SK-N-MC (cell line): Measurements from ENCODE around the gene SECISBP2.
"Not testable (repeated sequence)": the region's sequence is repeated elsewhere in the genome, so short reads cannot be mapped to it uniquely, and the experiment has no call there.

Experiments
- DNase-seq: peaks from one replicate; pipeline ENCODE4 v3.0.0-alpha.2; 2011; ENCODE audit warnings: low read depth, low spot score
- H3K27ac ChIP-seq: fragments of 200-600 bp; sonication (generic); 2 replicates; pipeline ENCODE4 v1.5.1; 2016; ENCODE audit warnings: mixed run types
- H3K36me3 ChIP-seq: fragments of 200-600 bp; sonication (generic); 2 replicates; pipeline ENCODE4 v1.6.1; 2017; ENCODE audit warnings: antibody characterized with exemption, low read length, mixed read lengths; ENCODE audit not compliant: insufficient read depth
- H3K4me3 ChIP-seq: fragments of 200-600 bp; sonication (generic); 2 replicates; pipeline ENCODE4 v1.5.1; 2016
- H3K9ac ChIP-seq: fragments of 200-600 bp; sonication (generic); 2 replicates; pipeline ENCODE4 v1.8.0; 2017; ENCODE audit warnings: mixed run types, mixed read lengths; ENCODE audit not compliant: insufficient read length
- H3K9me3 ChIP-seq: fragments of 200-600 bp; sonication (generic); 2 replicates; pipeline ENCODE4 v1.6.1; 2017; ENCODE audit warnings: low read depth, mild to moderate bottlenecking, antibody characterized with exemption, low read length, moderate library complexity, mixed read lengths
- EZH2 ChIP-seq: fragments of 200-600 bp; sonication (generic); IDR thresholded peaks from one replicate; pipeline ENCODE4 v1.6.1; 2017; ENCODE audit warnings: antibody characterized with exemption
- FOXP2 ChIP-seq: optimal IDR thresholded peaks from 2 replicates; pipeline ENCODE3; 2011; ENCODE audit warnings: mild to moderate bottlenecking, moderate library complexity; ENCODE audit not compliant: insufficient read depth; ENCODE audit errors: extremely low read length, control extremely low read depth
- POLR2AphosphoS5 ChIP-seq: IDR thresholded peaks from 2 replicates; pipeline ENCODE4 v1.6.1; 2012; ENCODE audit warnings: mild to moderate bottlenecking, low read depth, low read length, borderline replicate concordance

The SECISBP2 gene

GRCh38 chr9:89329917-89330316 lies 11.6 kb downstream of the SECISBP2 start:
- no peak overlapping the region for H3K4me3 ChIP-seq
- no peak for DNase-seq
- peaks cover 84% of the 10 kb centered on the region for H3K36me3 ChIP-seq
- no peak for TF ChIP-seq FOXP2
- TF ChIP-seq POLR2AphosphoS5: no peak
- no peak for TF ChIP-seq EZH2
- no peak overlapping the region for H3K27ac ChIP-seq
- no peak overlapping the region for H3K9ac ChIP-seq
- no peaks in the 10 kb centered on the region for H3K9me3 ChIP-seq

DNA sequence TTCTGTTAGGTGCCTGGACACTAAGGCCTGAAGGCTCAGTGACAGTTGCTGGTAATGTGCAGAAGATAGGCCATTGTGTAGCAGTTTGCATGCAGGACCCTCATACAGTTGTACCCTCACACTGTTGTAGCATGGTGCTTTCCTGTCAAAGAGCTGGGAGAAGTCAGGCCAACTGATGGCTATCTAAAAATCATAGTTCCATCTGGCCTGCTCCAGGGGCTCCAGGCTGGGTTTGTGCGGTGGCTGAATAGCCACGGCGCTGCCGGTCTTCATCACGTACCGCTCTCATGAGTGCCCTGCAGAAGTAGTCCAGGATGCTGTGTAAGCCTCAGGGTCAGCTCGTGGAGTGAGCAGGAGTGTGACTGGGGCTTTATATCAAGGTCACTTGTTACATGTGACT lies 12.2 kb downstream of the SECISBP2 start:
- no peak for TF ChIP-seq POLR2AphosphoS5
- no peak for TF ChIP-seq EZH2
- no peak for TF ChIP-seq FOXP2
- Histone ChIP-seq H3K36me3 (peaks cover 88% of the 10 kb centered on the region), H3K4me3 (no peak overlapping the region), H3K27ac (no peak overlapping the region), H3K9me3 (no peaks in the 10 kb centered on the region), H3K9ac (no peak overlapping the region)
- DNase-seq: no peak

- Histone ChIP-seq H3K9ac (no peak overlapping the region), H3K4me3 (no peak overlapping the region), H3K36me3 (peaks cover 92% of the 10 kb centered on the region), H3K9me3 (no peaks in the 10 kb centered on the region), H3K27ac (no peak overlapping the region)
- no peak for TF ChIP-seq EZH2
- no peak for TF ChIP-seq FOXP2
- TF ChIP-seq POLR2AphosphoS5: no peak
- DNase-seq: no peak
Measured at GRCh38 chr9:89339807-89340206, 21.5 kb downstream of the SECISBP2 start.

GRCh38 chr9:89340332-89340731 lies 22.0 kb downstream of the SECISBP2 start:
- Histone ChIP-seq H3K9ac (no peak overlapping the region), H3K36me3 (peaks cover 94% of the 10 kb centered on the region), H3K9me3 (no peaks in the 10 kb centered on the region), H3K27ac (no peak overlapping the region), H3K4me3 (no peak overlapping the region)
- DNase-seq: no peak
- TF ChIP-seq POLR2AphosphoS5 (no peak), FOXP2 (no peak), EZH2 (no peak)

DNA sequence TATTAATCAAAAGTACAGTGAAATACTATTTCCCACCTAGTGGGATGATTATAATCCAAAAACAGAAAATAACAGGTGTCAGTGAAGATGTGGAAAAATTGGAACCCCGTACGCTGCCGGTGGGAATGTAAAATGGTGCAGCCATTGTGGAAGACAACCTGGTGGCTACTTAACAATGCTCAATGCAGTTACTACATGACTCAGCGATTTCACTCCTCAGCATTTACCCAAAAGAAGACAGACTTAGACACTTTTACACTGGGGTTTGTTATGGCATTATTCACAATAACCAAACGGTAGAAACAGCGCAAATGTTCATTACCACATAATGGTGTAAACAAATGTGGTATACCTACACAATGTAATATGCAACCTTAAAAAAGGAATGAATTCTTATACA lies 23.9 kb downstream of the SECISBP2 start:
- Histone ChIP-seq H3K4me3 (no peak overlapping the region), H3K36me3 (peaks cover 97% of the 10 kb centered on the region), H3K9me3 (no peaks in the 10 kb centered on the region), H3K27ac (no peak overlapping the region), H3K9ac (no peak overlapping the region)
- DNase-seq: no peak
- no peak for TF ChIP-seq FOXP2
- TF ChIP-seq POLR2AphosphoS5: no peak
- no peak for TF ChIP-seq EZH2

GRCh38 chr9:89342948-89343347 lies 24.6 kb downstream of the SECISBP2 start:
- H3K36me3 ChIP-seq: peaks cover 97% of the 10 kb centered on the region
- no peak for DNase-seq
- H3K4me3 ChIP-seq: no peak overlapping the region
- H3K27ac ChIP-seq: no peak overlapping the region
- H3K9ac ChIP-seq: no peak overlapping the region
- TF ChIP-seq EZH2 (no peak), POLR2AphosphoS5 (no peak), FOXP2 (no peak)
- H3K9me3 ChIP-seq: no peaks in the 10 kb centered on the region

DNA sequence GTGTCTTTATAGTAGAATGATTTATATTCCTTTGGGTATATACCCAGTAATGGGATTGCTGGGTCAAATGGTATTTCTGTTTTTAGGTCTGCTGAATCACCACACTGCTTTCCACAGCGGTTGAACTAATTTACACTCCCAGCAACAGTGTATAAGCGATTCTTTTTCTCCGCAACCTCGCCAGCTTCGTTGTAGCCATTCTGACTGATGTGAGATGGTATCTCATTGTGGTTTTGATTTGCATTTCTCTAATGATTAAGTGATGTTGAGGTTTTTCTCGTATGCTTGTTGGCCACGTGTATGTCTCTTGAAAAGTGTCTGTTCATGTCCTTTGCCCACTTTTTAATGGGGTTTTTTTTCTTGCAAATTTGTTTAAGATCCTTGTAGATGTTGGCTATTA lies 25.5 kb downstream of the SECISBP2 start:
- not testable (repeated sequence) for H3K9ac ChIP-seq, H3K4me3 ChIP-seq, DNase-seq, H3K9me3 ChIP-seq, H3K27ac ChIP-seq
- H3K36me3 ChIP-seq: peaks cover 97% of the 10 kb centered on the region

- TF ChIP-seq FOXP2 (no peak), EZH2 (no peak)
- H3K36me3 ChIP-seq: peaks cover 98% of the 10 kb centered on the region
Measured at GRCh38 chr9:89345476-89345875, 27.2 kb downstream of the SECISBP2 start.

DNA sequence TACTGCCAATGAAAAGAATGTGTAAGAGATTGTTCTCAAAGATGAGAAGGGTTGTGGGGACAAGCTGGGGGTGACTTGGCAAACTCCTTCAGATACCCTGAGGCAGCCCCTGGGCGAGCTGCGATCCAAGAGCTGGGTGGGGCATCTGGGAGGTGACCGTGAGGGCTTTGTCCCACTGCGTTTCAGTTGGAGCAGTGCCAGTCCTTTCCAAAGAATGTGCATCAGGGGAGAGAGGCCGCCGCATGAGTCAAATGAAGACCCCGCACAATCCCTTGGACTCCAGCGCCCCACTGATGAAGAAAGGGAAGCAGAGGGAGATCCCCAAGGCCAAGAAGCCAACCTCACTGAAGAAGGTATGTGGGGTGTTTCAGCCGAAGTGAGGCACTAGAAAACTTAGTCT lies 28.4 kb downstream of the SECISBP2 start:
- DNase-seq: no peak
- H3K9me3 ChIP-seq: no peaks in the 10 kb centered on the region
- no peak overlapping the region for H3K9ac ChIP-seq
- peaks cover 98% of the 10 kb centered on the region for H3K36me3 ChIP-seq
- H3K27ac ChIP-seq: no peak overlapping the region
- TF ChIP-seq POLR2AphosphoS5 (no peak), FOXP2 (no peak), EZH2 (no peak)
- no peak overlapping the region for H3K4me3 ChIP-seq

More at GRCh38 chr9:89345476-89345875, 27.2 kb downstream of the SECISBP2 start:
- no peak for DNase-seq
- no peaks in the 10 kb centered on the region for H3K9me3 ChIP-seq
- H3K27ac ChIP-seq: no peak overlapping the region
- no peak overlapping the region for H3K4me3 ChIP-seq
- no peak overlapping the region for H3K9ac ChIP-seq

- Histone ChIP-seq H3K4me3 (no peak overlapping the region), H3K27ac (no peak overlapping the region), H3K9me3 (no peaks in the 10 kb centered on the region), H3K9ac (no peak overlapping the region), H3K36me3 (peaks cover 98% of the 10 kb centered on the region)
- no peak for TF ChIP-seq POLR2AphosphoS5
- no peak for DNase-seq
Measured at GRCh38 chr9:89347651-89348050, 29.4 kb downstream of the SECISBP2 start.
